HCT116 (cell line): ENCODE results near the gene FBXW10.
"Not testable (repeated sequence)": the region's sequence is repeated elsewhere in the genome, so short reads cannot be mapped to it uniquely, and the experiment has no call there.

Experiments
- EZH2 ChIP-seq: fragments of 200-600 bp; sonication (generic); IDR thresholded peaks from 2 replicates; pipeline ENCODE4 v1.6.1; 2017; ENCODE audit warnings: antibody characterized with exemption, mixed run types
- POLR2A ChIP-seq: IDR thresholded peaks from 2 replicates; pipeline ENCODE4 v1.7.0; 2011; ENCODE audit warnings: borderline replicate concordance; ENCODE audit not compliant: insufficient read depth, insufficient read length; ENCODE audit errors: extremely low read depth
- TF ChIP-seq, protein P1 (sequence below), 3 experiments: fragments of 200-600 bp in 1 of 3; sonication (generic) in 1 of 3; IDR thresholded peaks in 2 of 3; conservative IDR thresholded peaks in 1 of 3; 2 replicates each; pipeline ENCODE4 v1.5.1; 2012 to 2017; ENCODE audit warnings: low read depth in 2 of 3, low read length in 2 of 3, antibody characterized with exemption in 1 of 3, borderline replicate concordance in 1 of 3, control low read depth in 1 of 3, mild to moderate bottlenecking in 1 of 3, mixed read lengths in 1 of 3, mixed run types in 1 of 3, moderate library complexity in 1 of 3; ENCODE audit not compliant: insufficient read depth in 1 of 3

GRCh38 chr17:18747501-18747900 lies 3.6 kb downstream of the FBXW10 start:
- TF ChIP-seq, protein P1, sequence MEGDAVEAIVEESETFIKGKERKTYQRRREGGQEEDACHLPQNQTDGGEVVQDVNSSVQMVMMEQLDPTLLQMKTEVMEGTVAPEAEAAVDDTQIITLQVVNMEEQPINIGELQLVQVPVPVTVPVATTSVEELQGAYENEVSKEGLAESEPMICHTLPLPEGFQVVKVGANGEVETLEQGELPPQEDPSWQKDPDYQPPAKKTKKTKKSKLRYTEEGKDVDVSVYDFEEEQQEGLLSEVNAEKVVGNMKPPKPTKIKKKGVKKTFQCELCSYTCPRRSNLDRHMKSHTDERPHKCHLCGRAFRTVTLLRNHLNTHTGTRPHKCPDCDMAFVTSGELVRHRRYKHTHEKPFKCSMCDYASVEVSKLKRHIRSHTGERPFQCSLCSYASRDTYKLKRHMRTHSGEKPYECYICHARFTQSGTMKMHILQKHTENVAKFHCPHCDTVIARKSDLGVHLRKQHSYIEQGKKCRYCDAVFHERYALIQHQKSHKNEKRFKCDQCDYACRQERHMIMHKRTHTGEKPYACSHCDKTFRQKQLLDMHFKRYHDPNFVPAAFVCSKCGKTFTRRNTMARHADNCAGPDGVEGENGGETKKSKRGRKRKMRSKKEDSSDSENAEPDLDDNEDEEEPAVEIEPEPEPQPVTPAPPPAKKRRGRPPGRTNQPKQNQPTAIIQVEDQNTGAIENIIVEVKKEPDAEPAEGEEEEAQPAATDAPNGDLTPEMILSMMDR (IDR thresholded peaks at IDR 0.05 in 2 of 3, conservative IDR thresholded peaks at IDR 0.05 in 1 of 3; ENCODE audit: borderline replicate concordance in 1 of 3, insufficient read depth in 1 of 3, low read depth in 2 of 3, low read length in 2 of 3), result not testable (repeated sequence)
- TF ChIP-seq POLR2A, EZH2: not testable (repeated sequence)
